NCI-H1105 (cell line): Measurements from ENCODE around the gene PLA2G5.

Experiments used
- DNase-seq: peaks from one replicate; lab custom pipeline; 2025; lab: John Stamatoyannopoulos, UW

Gene PLA2G5

GRCh38 chr1:20090119-20090518, 20.1 kb downstream of the PLA2G5 start:
- DNase-seq = no peak

GRCh38 chr1:20090641-20091040, 20.6 kb downstream of the PLA2G5 start:
- no peak for DNase-seq

GRCh38 chr1:20093303-20093702, 23.3 kb downstream of the PLA2G5 start:
- no peak for DNase-seq

DNA sequence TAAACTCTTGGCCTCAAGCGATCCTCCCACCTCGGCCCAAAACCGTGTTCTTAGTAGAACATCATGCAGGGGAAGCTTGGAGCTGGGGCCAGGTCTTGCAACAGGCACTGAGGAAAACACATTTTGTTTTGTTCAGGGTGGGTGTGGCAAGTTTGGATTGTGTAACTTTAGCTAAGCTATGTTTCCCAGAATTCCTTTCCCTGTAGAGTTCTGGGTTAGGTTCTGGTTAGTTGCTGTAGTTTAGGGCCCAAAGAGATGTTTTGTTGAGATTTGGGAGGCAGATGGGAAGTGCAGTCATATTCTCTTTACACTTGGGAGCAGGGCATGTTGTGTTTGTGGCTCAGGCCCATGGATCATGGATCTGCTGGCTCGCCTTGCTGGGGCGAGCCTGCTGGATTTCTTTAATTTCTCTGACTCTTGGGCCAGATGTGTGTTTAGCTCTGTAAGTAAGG, 24.0 kb downstream of the PLA2G5 start:
- DNase-seq = no peak

DNA sequence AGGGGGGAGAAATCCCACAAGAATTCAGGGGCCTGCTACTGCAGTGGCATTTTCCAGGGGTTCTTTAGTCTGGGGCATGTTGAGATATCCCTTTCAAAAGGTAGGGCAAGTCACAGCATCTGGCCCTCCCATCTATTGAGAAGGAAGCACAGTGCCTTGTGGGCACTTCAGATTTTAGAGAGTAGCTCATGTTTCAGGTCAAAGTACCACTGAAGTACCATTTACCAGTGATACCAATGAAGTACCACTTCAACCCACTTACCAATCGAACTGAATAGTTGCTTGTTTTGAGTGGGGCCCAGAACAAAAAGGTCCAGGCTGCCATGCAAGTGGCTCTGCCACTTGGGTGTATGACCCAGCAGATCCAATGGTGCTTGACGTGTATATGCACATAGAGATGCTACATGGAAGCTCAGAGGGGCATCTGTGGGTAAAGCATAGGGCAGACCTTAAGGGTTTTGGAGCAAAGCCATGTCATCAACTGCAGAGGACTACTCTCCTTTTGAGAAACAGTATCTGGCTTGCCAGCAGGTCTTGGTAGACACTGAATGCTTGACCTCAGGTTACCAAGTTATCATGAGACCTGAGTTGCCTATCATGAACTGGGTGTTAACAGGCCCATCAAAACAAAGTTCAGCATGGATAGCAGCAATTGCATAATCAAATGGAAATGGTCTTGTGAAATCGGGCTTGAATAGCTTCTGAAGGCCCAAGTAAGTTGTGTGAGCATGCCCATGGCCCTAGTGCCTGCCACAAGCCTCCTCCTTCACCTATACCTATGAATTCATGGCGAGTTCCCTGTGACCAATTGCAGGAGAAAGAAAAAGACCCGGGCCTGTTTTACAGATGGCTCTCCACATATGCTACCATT, 25.8 kb downstream of the PLA2G5 start:
- DNase-seq = peak; percentile 21

GRCh38 chr1:20096840-20097447, 26.9 kb downstream of the PLA2G5 start:
- DNase-seq = no peak

GRCh38 chr1:20099533-20099932, 29.5 kb downstream of the PLA2G5 start:
- DNase-seq = no peak

GRCh38 chr1:20100632-20101355, 30.8 kb downstream of the PLA2G5 start:
- peak; percentile 45 for DNase-seq

GRCh38 chr1:20102875-20103274, 32.9 kb downstream of the PLA2G5 start:
- no peak for DNase-seq

DNA sequence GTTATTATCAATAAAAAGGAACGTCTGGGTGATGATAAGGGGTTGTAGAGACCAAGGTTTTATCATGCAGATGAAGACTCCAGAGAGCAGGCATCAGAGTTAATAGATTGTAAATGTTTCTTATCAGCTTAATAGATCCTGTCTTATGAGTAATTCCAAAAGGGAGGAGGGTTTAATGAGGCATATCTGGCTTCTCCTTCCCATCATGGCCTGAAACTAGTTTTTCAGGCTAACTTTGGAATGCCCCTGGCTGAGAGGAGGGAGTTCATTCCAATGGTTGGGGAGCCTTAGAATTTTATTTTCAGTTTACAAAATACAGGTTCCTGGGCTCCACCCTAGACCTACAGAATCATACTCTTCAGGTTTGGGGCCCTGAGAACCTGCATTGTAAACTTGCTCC, 35.9 kb downstream of the PLA2G5 start:
- no peak for DNase-seq

DNA sequence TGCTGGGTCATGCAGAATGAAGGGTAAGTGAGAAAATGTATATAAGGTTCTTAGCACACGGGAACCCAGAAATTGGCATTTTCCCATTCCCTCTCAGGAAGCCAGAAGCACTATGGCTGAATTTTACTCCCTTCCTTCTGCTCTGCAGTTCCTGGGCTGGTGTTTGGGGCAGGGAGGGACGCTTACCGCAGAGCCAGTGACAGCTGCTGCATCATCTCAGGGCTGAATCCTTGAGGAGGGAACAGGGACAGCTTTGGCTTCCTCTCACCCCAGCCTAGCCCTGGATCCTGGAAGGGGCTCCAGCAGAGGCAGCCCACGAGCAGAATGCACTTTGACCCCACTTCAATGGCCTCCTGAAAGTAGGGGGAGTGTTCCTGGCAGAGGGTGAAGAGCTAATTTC, 37.4 kb downstream of the PLA2G5 start:
- no peak for DNase-seq

- no peak for DNase-seq
Measured at GRCh38 chr1:20107796-20108195, 37.8 kb downstream of the PLA2G5 start.

DNA sequence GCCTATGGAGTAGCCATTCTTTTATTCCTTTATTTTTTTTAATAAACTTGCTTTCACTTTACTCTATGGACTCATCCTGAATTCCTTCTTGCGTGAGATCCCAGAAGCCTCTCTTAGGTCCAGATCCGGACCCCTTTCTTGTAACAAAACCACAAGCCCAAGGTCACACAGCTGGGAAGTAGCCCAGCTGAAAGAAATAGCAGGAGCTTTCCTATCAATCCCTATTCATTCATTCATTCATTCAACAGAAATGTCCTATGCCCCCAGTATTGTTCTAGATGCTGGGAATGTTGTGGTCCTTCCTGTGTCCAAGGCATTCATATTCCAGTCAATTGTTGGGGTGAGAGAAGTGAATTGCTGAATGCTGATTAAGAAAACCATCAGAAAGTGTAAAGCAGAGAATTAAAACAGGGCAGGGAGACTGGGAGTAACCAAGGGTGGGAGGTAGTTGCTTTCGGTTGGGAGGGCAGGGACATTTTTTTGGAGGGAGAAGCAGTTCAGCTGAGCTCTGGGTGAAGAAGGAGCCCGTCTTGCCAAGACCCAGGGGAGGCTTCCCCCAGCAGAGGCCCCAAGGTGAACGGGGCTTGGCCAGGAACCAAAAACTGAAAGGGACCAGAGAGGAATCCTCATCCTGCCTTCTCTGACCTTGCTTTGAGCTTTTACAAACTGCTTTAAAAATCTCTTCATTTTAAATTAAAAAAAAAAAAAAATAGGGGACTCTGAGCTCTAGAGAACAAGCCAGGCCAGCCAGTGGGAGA, 38.6 kb downstream of the PLA2G5 start:
- DNase-seq = no peak

GRCh38 chr1:20109223-20109856, 39.3 kb downstream of the PLA2G5 start:
- DNase-seq = no peak

GRCh38 chr1:20110679-20111078, 40.7 kb downstream of the PLA2G5 start:
- no peak for DNase-seq

GRCh38 chr1:20111452-20111851, 41.5 kb downstream of the PLA2G5 start:
- no peak for DNase-seq

DNA sequence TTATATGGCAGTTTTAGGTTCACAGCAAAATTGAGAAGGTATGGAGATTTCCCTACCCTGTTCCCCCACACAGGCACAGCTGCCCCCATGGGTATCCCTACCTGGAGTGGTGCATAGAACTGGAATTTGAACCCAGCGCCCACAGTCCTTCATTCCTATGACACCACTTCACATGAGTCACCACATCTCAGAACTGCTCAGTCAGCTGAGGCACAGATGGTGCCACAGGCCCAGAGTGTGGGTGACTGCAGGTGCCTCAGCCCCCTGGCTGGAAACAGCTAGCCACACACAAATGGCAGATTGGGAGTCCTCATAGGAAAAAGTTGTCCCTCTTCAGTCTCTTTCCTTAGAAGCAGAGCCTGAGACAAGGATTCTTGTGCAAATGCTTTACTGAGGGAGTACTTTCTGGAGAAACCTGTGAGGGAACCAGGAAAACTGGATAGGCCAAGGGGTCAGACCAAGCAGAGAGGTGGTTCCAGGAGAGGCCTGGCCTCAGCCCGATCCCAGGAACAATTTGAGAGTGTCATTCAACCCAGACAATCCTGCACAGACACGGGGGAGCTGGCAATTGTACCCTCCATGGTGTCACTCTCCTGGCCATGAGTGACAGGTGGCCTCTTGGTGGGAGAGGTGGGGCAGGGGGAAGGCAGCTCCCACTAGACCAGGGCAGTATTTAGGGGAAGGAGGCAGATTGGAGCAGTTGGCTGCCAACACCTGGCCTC, 42.4 kb downstream of the PLA2G5 start:
- no peak for DNase-seq

DNA sequence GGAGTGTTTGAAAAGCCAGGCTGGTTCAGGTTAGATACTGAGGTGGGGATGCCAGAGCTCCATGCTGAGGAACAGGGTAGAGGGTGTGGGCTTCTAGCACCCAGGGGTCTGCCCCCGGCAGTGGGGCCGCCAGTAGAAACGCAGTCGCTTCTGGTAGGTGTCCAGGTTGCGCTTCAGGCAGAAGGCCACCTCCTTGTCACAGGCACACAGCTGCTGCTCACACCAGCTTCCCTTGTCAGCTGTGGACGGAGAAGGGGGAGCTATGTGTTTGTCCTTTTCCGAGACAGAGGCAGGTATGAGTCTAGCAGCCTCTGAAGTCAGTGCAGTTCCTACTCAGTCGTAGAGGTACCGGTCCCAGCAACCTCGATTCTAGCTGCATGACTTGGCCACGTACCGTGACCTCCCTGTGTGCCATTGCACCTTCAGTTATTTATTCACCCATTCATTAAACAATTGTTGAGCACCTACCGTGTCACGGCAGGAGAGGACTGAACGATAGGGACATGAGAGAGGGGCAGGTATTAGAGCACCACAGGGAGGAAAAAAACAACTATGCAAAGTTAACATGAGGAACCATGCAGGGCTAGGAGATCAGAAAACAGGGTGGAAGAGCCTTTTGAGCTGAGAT, 44.1 kb downstream of the PLA2G5 start:
- no peak for DNase-seq

GRCh38 chr1:20115479-20115878, 45.5 kb downstream of the PLA2G5 start:
- no peak for DNase-seq

GRCh38 chr1:20115916-20116315, 45.9 kb downstream of the PLA2G5 start:
- DNase-seq = no peak
